Endothelial cell of umbilical vein (primary cell): ENCODE data around the gene CASR. TPM values are rescaled to one million over a fixed set of nuclear protein-coding genes. Genes with fewer than 3 reads are reported as not detected.

ENCODE experiments used
- BruUV-seq: library from RNA; stranded (reverse); fragments of 400-500 nt; replicated peaks from 2 replicates; lab custom pipeline; 2021; lab: Mats Ljungman, UMichigan
- CTCF ChIA-PET: fragments of 300-600, 350-600 bp; sonication (Branson Sonifier 250); formaldehyde crosslinking; loops from one replicate; lab custom pipeline; 2021; ENCODE audit warnings: antibody characterized with exemption, inconsistent platforms; lab: Charles Lee
- POLR2A ChIA-PET: fragments of 300-600, 350-600 bp; sonication (Branson Sonifier 250); formaldehyde crosslinking; loops from one replicate; lab custom pipeline; 2021; ENCODE audit warnings: antibody characterized with exemption, inconsistent platforms; lab: Charles Lee
- DNase-seq: peaks from one replicate; pipeline ENCODE4 v3.0.0-alpha.2; 2011; ENCODE audit warnings: low read depth, low spot score
- FAIRE-seq: peaks from 2 replicates; lab custom pipeline; 2011; peaks lifted over from hg19 to GRCh38; lab: Jason Lieb, UNC
- H2AFZ ChIP-seq: 2 replicates; pipeline ENCODE4 v1.6.0; 2012; ENCODE audit warnings: low read depth, low read length, control low read depth, inconsistent platforms
- H3K27ac ChIP-seq: 2 replicates; pipeline ENCODE4 v1.5.1; 2011; ENCODE audit warnings: low read depth, mild to moderate bottlenecking, control low read depth, low read length, moderate library complexity; ENCODE audit not compliant: insufficient read depth
- H3K27me3 ChIP-seq, 2 experiments: 2 replicates each; pipeline versions ENCODE4 v1.6.0 to v1.6.1; 2011; ENCODE audit warnings: low read length in 2 of 2, mixed read lengths in 1 of 2; ENCODE audit not compliant: control insufficient read depth in 2 of 2, insufficient read depth in 2 of 2
- H3K36me3 ChIP-seq, 2 experiments: 2 replicates in 1 of 2; 3 replicates in 1 of 2; pipeline ENCODE4 v1.5.1; 2011; ENCODE audit warnings: low read length in 2 of 2, mild to moderate bottlenecking in 1 of 2, moderate library complexity in 1 of 2; ENCODE audit not compliant: control insufficient read depth in 2 of 2, insufficient read depth in 2 of 2; ENCODE audit errors: extremely low read depth in 1 of 2
- H3K4me1 ChIP-seq: 3 replicates; pipeline ENCODE4 v1.5.1; 2011; ENCODE audit warnings: mild to moderate bottlenecking, low read length; ENCODE audit not compliant: control insufficient read depth, insufficient read depth; ENCODE audit errors: extremely low read depth
- H3K4me2 ChIP-seq: 2 replicates; pipeline ENCODE4 v1.6.1; 2011; ENCODE audit warnings: low read length, control low read depth, mixed read lengths; ENCODE audit not compliant: insufficient read depth
- H3K4me3 ChIP-seq, 3 experiments: fragments of 200-600 bp in 1 of 3; sonication (generic), shearing (Covaris generic) in 1 of 3; replicated peaks in 1 of 3; 2 replicates each; pipeline ENCODE4 v1.5.1; 2011 to 2016; ENCODE audit warnings: control low read depth in 3 of 3, low read length in 3 of 3, mild to moderate bottlenecking in 2 of 3, inconsistent platforms in 1 of 3, low read depth in 1 of 3, moderate library complexity in 1 of 3; ENCODE audit not compliant: insufficient read depth in 1 of 3
- H3K79me2 ChIP-seq: 2 replicates; pipeline ENCODE4 v1.6.0; 2012; ENCODE audit warnings: low read length, inconsistent platforms; ENCODE audit not compliant: control insufficient read depth, insufficient read depth
- H3K9ac ChIP-seq: replicated peaks from 2 replicates; pipeline ENCODE3; 2011; ENCODE audit warnings: low read length, control low read depth; ENCODE audit not compliant: insufficient read depth; ENCODE audit errors: extremely low read depth
- H3K9me1 ChIP-seq: replicated peaks from 3 replicates; pipeline ENCODE4 v1.6.0; 2011; ENCODE audit warnings: mild to moderate bottlenecking, low read length; ENCODE audit not compliant: control insufficient read depth, insufficient read depth; ENCODE audit errors: extremely low read depth
- H3K9me3 ChIP-seq: replicated peaks from 2 replicates; pipeline ENCODE4 v1.5.1; 2012; ENCODE audit warnings: low read length, inconsistent platforms; ENCODE audit not compliant: control insufficient read depth, insufficient read depth
- H4K20me1 ChIP-seq: replicated peaks from 2 replicates; pipeline ENCODE3; 2011; ENCODE audit warnings: mild to moderate bottlenecking, low read length; ENCODE audit not compliant: control insufficient read depth, insufficient read depth; ENCODE audit errors: extremely low read depth
- CTCF ChIP-seq, 2 donors: IDR thresholded peaks; 1 replicate in 1 of 2; 2 replicates in 1 of 2; pipeline ENCODE4 v1.5.1; 2011; ENCODE audit warnings: low read length in 2 of 2, mild to moderate bottlenecking in 2 of 2, moderate library complexity in 2 of 2, control low read depth in 1 of 2, inconsistent platforms in 1 of 2, low read depth in 1 of 2; ENCODE audit not compliant: insufficient read depth in 1 of 2; ENCODE audit errors: extremely low read depth in 1 of 2
- EZH2 ChIP-seq: IDR thresholded peaks from 2 replicates; pipeline ENCODE4 v1.6.1; 2012; ENCODE audit warnings: borderline replicate concordance, low read depth, mild to moderate bottlenecking, moderate library complexity, low read length, inconsistent platforms; ENCODE audit not compliant: severe bottlenecking
- FOS ChIP-seq: IDR thresholded peaks from 2 replicates; pipeline ENCODE4 v1.6.1; 2011; ENCODE audit warnings: mild to moderate bottlenecking, low read length, moderate library complexity, borderline replicate concordance; ENCODE audit not compliant: insufficient read depth
- GATA2 ChIP-seq: IDR thresholded peaks from 2 replicates; pipeline ENCODE4 v1.7.0; 2011; ENCODE audit warnings: low read depth, mild to moderate bottlenecking, moderate library complexity, mixed read lengths, low read length; ENCODE audit not compliant: insufficient read length, insufficient read depth
- JUN ChIP-seq: IDR thresholded peaks from 2 replicates; pipeline ENCODE4 v1.6.1; 2011; ENCODE audit warnings: borderline replicate concordance, low read depth; ENCODE audit not compliant: insufficient read length, insufficient read depth
- MAX ChIP-seq: IDR thresholded peaks from 2 replicates; pipeline ENCODE4 v1.6.1; 2011; ENCODE audit not compliant: insufficient read depth, insufficient read length
- MYC ChIP-seq: IDR thresholded peaks from one replicate; pipeline ENCODE4 v1.6.1; 2011; ENCODE audit warnings: mild to moderate bottlenecking, low read depth, low read length
- POLR2A ChIP-seq: IDR thresholded peaks from 2 replicates; pipeline ENCODE4 v1.6.1; 2012; ENCODE audit warnings: low read depth, mild to moderate bottlenecking, control low read depth, low read length
- POLR2AphosphoS5 ChIP-seq: IDR thresholded peaks from 2 replicates; pipeline ENCODE4 v1.6.1; 2012; ENCODE audit warnings: low read depth, mild to moderate bottlenecking, control low read depth, low read length, moderate library complexity; ENCODE audit not compliant: insufficient read depth
- dilution Hi-C: fragments of 300-500 bp; cut with MboI; formaldehyde crosslinking; loops from one replicate; pipeline ENCODE4 v1.15.0; 2019; ENCODE audit warnings: low sequenced_read_pairs; ENCODE audit not compliant: extremely low pct_ligation_motif_present
- intact Hi-C: fragments of 100-400 bp; cut with micrococcal nuclease; formaldehyde crosslinking; loops from one replicate; pipeline ENCODE4 v1.10.0; 2022
- polyA plus RNA-seq, 4 experiments: library from polyadenylated mRNA; depleted of rRNA in 3 of 4; stranded (reverse) in 3 of 4; unstranded in 1 of 4; fragments of >200 nt; gene quantifications; 2 replicates each; pipeline versions ENCODE4 v1.2.1 to v1.2.3, GENCODE V29; 2011 to 2012; ENCODE audit warnings: missing spikeins in 1 of 4
- total RNA-seq: library from RNA; stranded (reverse); gene quantifications from 2 replicates; pipeline ENCODE4 v1.2.3, GENCODE V29; 2021

CASR gene
- total and polyA plus RNA-seq, 2 donors (not counting 3 experiments of a cell fraction or from before 2014, with no cell fraction given) = not detected

- Histone ChIP-seq H3K9ac (no peak overlapping the region), H3K27me3 (peaks cover 3 to 5% of the 10 kb centered on the region in 2 experiments), H3K27ac (no peak overlapping the region), H3K36me3 (no peaks in the 10 kb centered on the region), H3K4me3 (no peak overlapping the region), H3K9me3 (no peaks in the 10 kb centered on the region), H2AFZ (no peak overlapping the region), H4K20me1 (no peaks in the 10 kb centered on the region), H3K4me1 (no peaks in the 10 kb centered on the region), H3K4me2 (no peak overlapping the region), H3K79me2 (no peaks in the 10 kb centered on the region), H3K9me1 (no peaks in the 10 kb centered on the region)
- POLR2A ChIA-PET = no interaction called here
- dilution Hi-C loops = no loop called here
- no peak for TF ChIP-seq POLR2A
- CTCF ChIA-PET = interaction anchor here (2.5 kb wide), 1 partner anchor 762 kb away, joined by 11 read pairs; the partner anchor contains the start of gene POLQ
- intact Hi-C loops = no loop called here
- FAIRE-seq = no peak
- no peak for DNase-seq
- BruUV-seq = no TSS peak
Observed at GRCh38 chr3:122307976-122308375, 124.5 kb downstream of the CASR start.

DNA sequence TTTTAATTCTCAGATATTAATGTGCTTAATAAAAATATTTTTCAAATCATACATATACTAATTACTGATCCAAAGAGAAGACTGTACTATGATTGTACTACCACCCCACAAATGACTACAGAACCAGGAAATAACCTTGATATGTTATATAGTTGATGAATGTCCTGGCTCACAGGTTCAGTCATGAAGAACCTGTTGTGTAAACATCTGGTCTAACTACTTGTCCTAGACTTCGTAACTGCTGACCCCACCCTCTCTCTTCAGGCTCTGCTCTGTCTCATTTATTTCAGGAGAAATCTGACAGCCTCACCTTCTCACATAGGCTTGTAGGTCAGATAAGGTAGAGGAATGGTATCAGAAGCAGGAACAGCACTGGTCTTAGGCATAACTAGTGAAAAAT, 126.9 kb downstream of the CASR start:
- no peaks in the 10 kb centered on the region for H3K36me3 ChIP-seq
- BruUV-seq = no TSS peak
- H3K4me1 ChIP-seq = no peaks in the 10 kb centered on the region
- H3K4me2 ChIP-seq = no peak overlapping the region
- ChIA-PET POLR2A (no interaction called here), CTCF (no interaction called here)
- TF ChIP-seq MYC = no peak
- TF ChIP-seq FOS = no peak
- TF ChIP-seq POLR2AphosphoS5 = no peak
- no peak for TF ChIP-seq JUN
- TF ChIP-seq GATA2 = no peak
- no peak for TF ChIP-seq MAX
- no peak for TF ChIP-seq POLR2A
- no peak for TF ChIP-seq EZH2
- no peak for TF ChIP-seq CTCF (IDR thresholded peaks at IDR 0.05; ENCODE audit: extremely low read depth in 1 of 2, insufficient read depth in 1 of 2, low read depth in 1 of 2, low read length in 2 of 2)
- DNase-seq (no peak), FAIRE-seq (no peak)
- dilution Hi-C loops (no loop called here), intact Hi-C loops (no loop called here)
- no peaks in the 10 kb centered on the region for H3K79me2 ChIP-seq
- no peaks in the 10 kb centered on the region for H3K9me3 ChIP-seq
- no peak overlapping the region for H3K9ac ChIP-seq
- no peaks in the 10 kb centered on the region for H4K20me1 ChIP-seq
- no peak overlapping the region for H2AFZ ChIP-seq
- peaks cover 3 to 5% of the 10 kb centered on the region in 2 experiments for H3K27me3 ChIP-seq
- H3K9me1 ChIP-seq = no peaks in the 10 kb centered on the region
- H3K27ac ChIP-seq = no peak overlapping the region
- H3K4me3 ChIP-seq = no peak overlapping the region
